DMS 273 (cell line): ENCODE results near the gene TMEM51.

ENCODE experiments used
- DNase-seq: peaks from one replicate; lab custom pipeline; 2025; ENCODE audit not compliant: unreplicated experiment; lab: John Stamatoyannopoulos, UW

The TMEM51 gene

GRCh38 chr1:15262706-15263105, 109.2 kb downstream of the TMEM51 start:
- DNase-seq, result no peak

- no peak for DNase-seq
Measured at GRCh38 chr1:15264769-15265168, 111.2 kb downstream of the TMEM51 start.
